ENCODE measurements around the gene TRPM2.
"Not testable (repeated sequence)": the region's sequence is repeated elsewhere in the genome, so short reads cannot be mapped to it uniquely, and the experiment has no call there.

The TRPM2 gene

GRCh38 chr21:44415073-44416025 is 61.9 kb downstream of the TRPM2 start:
- no peak for DNase-seq (ENCODE audit: low read depth)

GRCh38 chr21:44416193-44416592 is 62.8 kb downstream of the TRPM2 start:
- no peak for DNase-seq (ENCODE audit: low read depth)

- DNase-seq (ENCODE audit: low read depth): not testable (repeated sequence)
Measured at GRCh38 chr21:44417621-44418107, 64.2 kb downstream of the TRPM2 start.

GRCh38 chr21:44418108-44418875 is 64.9 kb downstream of the TRPM2 start:
- DNase-seq (ENCODE audit: low read depth): no peak

GRCh38 chr21:44418876-44419230 is 65.4 kb downstream of the TRPM2 start:
- no peak for DNase-seq (ENCODE audit: low read depth)

DNA sequence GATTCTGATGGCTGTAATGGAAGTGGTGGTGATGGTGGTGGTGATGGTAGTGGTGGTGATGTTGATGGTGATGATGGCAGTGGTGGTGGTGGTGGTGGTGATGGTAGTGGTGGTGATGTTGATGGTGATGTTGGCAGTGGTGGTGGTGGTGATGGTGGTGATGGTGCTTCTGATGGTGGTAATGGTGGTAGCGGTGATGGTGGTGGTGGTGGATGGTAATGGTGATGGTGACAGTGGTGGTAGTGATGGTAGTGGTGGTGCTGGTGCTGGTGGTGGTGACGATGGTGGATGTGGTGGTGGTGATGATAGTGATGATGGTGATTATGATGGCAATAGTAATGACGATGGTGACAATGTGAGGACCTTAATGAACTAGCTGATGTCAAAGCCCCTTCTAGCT is 66.3 kb downstream of the TRPM2 start:
- DNase-seq (ENCODE audit: low read depth): no peak

DNA sequence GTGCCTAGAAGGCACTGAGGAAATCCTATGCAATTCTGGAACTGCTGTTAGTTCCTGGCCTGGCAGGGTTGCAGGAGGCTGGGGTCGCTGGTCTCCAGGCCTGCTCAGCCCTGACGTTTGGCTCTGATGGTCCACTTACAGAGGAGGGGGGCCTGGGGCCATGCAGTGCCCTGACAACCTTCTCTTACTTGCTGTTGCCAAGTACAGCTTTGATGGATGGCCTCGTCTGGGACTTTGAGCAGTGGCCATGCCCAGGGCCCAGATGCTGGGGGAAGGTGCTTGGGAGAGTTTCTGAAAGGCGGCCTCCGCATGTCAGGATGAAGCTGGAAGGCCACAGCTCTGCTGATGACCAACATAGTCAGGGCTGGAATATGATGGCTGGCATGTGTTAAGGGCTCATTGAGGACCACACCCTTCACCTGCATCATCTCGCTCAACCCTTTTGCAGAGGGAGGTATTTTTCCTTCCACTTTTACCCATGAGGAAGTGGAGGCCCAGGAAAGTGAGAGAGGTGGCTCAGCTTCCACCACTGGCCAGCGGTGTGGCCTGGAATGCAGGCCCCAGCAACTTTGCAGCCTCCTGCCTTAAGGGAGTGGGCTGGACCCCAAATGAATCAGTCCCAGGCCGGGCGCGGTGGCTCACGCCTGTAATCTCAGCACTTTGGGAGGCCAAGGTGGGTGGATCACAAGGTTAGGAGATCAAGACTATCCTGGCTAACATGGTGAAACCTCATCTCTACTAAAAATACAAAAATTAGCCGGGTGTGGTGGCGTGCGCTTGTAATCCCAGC is 67.2 kb downstream of the TRPM2 start:
- no peak for DNase-seq (ENCODE audit: low read depth)

- no peak for DNase-seq (ENCODE audit: low read depth)
Measured at GRCh38 chr21:44421901-44422840, 68.8 kb downstream of the TRPM2 start.

GRCh38 chr21:44423312-44423821 is 69.9 kb downstream of the TRPM2 start:
- no peak for DNase-seq (ENCODE audit: low read depth)

- DNase-seq (ENCODE audit: low read depth): no peak
Measured at GRCh38 chr21:44423941-44424607, 70.7 kb downstream of the TRPM2 start.

- no peak for DNase-seq (ENCODE audit: low read depth)
Measured at GRCh38 chr21:44424608-44425306, 71.3 kb downstream of the TRPM2 start.

DNA sequence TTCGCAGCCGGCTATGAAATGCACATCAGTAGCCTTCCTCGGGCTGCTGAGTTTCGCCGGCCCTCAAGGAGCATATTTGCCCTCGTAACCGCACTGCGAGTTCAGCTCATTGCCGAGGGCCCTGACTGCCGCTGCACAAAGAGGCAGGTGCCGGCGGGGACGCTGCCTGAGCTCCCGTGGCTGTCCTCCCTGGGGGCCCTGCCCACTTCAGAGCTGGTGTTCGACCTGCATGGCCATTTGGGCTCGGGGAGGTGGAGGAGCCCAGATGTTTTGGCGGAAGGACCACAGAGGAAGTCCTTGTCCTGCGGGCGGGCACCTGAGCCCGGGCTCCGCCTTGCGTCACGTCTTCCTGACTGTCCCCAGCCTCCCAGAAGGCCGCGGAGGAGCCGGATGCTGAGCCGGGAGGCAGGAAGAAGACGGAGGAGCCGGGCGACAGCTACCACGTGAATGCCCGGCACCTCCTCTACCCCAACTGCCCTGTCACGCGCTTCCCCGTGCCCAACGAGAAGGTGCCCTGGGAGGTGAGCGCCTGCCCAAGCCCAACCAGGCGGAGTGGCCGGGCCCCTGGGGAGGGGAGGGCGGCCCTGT is 72.0 kb downstream of the TRPM2 start:
- no peak for DNase-seq (ENCODE audit: low read depth)

- DNase-seq (ENCODE audit: low read depth): no peak
Measured at GRCh38 chr21:44425895-44426662, 72.7 kb downstream of the TRPM2 start.

DNA sequence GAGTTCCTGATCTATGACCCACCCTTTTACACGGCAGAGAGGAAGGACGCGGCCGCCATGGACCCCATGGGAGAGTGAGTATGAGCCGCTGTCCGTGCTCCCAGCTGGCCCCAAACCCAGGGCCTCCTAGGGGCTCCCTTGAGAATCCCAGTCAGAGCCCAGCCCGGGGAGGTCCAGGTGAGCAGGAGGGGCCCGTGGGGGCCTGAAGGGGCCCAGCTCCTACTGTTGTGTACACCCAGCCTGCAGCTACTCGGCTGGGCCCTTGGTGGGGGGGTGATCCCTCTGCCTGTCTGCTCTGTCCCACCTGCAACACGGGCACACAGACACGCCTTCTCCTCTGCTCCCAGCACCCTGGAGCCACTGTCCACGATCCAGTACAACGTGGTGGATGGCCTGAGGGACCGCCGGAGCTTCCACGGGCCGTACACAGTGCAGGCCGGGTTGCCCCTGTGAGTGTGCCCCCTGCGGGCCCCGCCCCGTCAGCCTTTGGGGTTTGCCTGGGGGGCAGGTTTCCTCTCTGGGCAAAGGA is 73.3 kb downstream of the TRPM2 start:
- DNase-seq (ENCODE audit: low read depth): no peak

- no peak for DNase-seq (ENCODE audit: low read depth)
Measured at GRCh38 chr21:44427241-44428120, 74.1 kb downstream of the TRPM2 start.

DNA sequence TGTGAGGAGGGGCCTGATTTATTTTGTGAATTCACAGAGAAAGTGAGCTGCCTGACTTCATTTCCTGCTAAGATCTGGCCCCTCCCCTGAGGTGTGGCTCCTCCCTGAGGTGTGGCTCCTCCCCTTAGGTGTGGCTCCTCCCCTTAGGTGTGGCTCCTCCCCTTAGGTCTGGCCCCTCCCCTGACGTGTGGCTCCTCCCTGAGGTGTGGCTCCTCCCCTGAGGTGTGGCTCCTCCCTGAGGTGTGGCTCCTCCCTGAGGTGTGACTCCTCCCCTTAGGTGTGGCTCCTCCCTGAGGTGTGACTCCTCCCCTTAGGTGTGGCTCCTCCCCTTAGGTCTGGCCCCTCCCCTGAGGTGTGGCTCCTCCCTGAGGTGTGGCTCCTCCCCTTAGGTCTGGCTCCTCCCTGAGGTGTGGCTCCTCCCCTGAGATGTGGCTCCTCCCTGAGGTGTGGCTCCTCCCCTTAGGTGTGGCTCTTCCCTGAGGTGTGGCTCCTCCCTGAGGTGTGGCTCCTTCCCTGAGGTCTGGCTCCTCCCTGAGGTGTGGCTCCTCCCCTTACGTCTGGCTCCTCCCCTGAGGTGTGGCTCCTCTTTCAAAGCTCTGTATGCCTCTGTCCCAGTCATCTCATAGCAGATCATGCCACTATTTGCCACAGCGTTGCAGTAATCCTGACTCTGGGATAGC is 75.0 kb downstream of the TRPM2 start:
- peak; percentile 6 for DNase-seq (ENCODE audit: low read depth)

DNA sequence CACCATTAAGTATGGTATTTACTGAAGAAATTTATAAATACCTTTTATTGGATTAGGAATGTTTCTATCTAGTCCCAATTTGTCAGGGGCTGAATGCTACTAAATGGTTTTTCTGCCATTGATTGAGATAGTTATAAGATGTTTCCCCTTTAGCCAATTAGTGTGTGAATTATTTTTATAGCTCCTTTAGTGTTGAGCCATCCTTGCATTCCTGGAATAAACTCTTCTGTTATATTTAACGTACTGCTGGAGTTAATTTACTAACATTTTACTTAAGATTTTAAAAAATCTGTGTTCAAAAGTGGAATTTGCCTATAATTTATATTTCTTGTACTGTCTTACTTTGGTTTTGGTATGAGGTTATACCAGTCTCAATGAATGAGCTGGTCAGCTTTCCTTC is 76.5 kb downstream of the TRPM2 start:
- no peak for DNase-seq (ENCODE audit: low read depth)

All from activated T-cell treated with anti-CD3 and anti-CD28 coated beads for 24 hours (primary cell).